ENCODE measurements around the gene SETDB2.

The SETDB2 gene

DNA sequence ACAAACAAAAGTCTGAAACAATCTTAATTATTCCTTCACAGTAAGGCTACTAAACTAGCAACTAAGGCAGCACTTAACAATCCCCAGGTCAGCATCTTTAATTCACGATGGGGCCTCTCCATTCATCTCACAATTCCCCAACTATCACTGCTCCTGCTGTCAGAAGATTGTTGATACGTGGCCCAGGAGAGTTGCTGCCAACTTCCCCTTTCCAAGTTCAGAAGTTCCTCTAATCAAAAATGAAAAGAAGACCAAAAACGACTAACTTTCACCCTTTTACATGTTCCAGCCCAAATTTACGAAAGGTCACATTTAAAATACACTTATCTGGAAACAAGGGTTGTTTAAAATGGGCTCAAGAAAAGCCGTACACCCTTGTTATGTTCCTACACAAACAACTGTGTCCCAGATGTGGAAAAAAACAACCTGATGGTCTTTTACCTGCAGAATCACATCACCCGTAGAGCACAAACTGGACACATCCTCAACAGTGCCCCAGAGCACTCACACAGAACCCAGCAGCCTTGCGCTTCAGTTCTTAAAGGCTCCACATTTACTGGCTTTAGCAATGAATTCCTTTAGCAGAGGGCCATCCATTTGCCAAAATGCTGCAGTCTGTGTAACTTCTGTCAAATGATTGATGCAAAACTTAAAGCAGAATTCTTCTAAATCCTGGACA is 89.7 kb downstream of the SETDB2 start:
- DNase-seq: no peak

DNA sequence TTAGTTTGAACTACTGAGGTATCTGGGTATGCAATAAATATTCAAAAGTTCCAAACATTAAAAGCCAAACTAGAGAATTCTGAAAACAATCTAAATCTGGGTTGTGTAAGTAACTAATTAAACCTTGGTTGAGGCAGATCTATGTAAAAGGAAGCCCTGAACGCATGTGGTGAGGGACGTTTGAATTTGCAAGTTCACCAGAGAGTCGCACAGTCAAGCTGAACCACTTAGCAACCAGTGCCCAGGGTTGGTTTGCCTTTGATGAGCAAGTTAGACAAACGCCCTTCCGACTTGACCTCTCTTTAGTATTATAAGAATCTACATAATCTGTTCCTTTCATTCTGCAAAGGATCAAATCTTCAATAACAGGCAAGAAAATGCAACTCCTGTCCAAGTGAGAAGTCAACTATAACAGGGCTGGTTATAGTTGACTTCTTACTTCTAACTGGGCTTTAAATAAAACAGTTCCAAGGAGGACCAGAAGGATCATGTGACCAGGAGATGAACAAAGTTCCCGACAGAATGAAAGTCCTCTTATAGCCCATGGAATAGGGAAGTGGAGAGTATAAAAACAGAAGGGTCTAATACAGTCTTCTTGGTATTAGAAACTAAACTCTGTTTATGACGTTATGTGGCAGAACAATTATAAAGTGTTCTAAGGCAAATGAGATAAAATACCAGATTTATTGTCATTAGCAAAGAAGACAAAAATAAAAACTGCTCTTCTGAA is 92.2 kb downstream of the SETDB2 start:
- DNase-seq: no peak

DNA sequence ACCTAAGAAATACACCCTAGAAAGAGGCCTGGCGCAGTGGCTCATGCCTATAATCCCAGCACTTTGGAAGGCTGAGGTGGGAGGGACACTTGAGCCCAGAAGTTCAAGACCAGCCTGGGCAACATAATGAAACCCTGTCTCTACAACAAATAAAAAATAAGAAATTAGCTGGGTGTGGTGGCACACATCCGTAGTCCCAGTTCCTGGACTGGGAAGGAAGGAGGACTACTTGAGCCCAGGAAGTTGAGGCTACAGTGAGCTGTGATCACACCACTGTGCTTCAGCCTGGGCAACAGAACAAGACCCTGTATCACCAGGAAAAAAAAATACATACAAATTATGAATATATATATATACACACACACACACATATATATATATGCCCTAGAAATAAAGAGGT is 94.3 kb downstream of the SETDB2 start:
- no peak for DNase-seq

DNA sequence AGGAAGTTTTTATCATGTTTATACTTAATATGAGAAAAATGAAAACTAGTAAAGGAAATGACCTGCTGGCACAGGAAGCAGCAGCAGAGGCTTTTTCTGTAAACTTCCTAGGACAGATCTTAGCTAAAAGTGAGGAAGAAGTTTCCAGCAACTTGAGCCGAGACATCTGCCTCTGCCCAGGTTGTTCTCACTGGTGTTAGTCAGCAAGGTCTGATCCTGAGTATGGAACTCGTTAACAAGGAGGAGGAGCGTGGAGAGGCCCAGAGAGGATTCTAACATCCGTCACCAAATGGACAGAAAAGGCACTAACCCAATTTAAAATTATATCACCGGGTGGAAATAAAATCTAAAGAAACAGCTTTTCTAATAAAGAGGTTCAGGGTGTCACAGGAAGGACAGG is 95.2 kb downstream of the SETDB2 start:
- DNase-seq: no peak

DNA sequence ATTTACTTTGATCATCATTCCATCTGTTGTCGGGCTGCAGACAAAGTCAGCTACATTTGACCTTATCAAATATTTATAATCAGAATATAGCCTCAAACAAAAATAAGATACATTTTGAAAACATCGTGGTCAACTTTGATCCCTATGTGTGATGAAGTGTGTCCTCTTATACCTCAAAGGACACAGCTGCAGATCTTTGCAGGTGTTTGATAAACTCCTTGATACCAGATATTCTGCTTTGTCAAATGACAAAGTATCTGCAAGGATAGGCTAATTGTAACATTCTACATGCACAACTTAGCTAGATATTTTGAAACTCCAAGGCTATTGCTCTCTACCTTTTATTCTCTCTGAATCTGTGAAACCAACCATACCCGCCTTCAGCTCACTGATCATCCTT is 95.7 kb downstream of the SETDB2 start:
- no peak for DNase-seq

DNA sequence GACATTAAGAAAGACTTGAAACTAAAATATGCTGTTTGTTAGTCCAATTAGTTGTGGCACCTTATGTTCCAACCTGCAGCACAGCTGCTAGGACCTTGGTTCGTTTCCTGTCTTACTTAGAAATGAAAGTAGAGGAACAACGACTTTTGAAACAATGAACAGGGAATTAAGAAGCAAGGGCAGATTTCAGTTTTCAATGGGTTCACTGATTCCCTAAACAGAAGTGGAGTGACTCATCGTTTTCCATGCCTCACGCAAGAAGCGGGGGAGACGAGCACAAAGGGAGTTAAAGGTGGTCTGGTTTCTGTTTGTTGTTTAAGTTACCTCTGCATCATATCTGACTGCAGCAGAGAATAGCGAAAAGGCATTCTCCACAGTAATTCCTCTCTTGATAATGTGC is 96.5 kb downstream of the SETDB2 start:
- DNase-seq: no peak

DNA sequence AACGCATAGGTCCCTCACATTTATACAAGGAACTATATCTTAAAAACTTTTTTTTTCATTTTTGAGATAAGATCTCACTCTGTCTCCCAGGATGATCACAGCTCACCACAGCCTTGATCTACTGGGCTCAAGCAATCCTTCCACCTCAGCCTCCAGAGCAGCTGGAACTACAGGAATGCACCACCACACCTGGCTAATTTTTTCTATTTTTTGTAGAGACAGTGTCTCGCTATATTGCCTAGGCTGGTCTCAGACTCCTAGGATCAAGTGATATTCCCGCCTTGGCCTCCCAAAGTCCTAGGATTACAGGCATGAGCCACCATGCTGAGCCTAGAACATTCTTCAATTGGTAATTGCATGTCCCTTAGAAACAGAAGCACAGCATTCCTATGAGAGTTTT is 99.6 kb downstream of the SETDB2 start:
- no peak for DNase-seq
